ENCODE results near the gene BACH2.

DNA sequence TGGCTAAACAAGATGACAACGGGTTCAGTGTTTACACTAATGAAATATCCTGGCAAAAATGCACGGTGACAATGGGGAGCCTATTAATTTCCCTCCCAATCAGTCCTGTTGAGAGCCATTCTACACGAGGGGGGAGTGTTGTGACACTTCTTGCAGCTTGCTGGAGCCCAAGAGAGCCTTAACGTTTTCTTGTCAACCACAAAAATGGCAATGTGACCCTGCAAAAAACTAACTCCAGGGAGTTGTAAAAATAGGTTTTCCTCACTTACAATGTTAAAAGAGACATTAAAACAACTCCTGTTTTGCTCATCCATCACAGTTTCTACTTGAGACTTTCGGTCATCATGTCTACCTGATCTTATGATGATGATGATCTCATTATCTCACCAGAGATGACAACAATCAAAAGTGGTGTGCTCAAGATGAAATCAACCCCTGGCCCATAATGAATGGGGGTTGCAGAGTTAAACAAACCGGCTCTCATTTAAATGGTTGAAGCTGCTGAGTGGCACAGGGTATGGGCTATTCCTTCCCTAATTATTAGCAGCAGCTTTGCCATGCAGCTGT lies 344.5 kb downstream of the BACH2 start:
- TF ChIP-seq, protein P1, sequence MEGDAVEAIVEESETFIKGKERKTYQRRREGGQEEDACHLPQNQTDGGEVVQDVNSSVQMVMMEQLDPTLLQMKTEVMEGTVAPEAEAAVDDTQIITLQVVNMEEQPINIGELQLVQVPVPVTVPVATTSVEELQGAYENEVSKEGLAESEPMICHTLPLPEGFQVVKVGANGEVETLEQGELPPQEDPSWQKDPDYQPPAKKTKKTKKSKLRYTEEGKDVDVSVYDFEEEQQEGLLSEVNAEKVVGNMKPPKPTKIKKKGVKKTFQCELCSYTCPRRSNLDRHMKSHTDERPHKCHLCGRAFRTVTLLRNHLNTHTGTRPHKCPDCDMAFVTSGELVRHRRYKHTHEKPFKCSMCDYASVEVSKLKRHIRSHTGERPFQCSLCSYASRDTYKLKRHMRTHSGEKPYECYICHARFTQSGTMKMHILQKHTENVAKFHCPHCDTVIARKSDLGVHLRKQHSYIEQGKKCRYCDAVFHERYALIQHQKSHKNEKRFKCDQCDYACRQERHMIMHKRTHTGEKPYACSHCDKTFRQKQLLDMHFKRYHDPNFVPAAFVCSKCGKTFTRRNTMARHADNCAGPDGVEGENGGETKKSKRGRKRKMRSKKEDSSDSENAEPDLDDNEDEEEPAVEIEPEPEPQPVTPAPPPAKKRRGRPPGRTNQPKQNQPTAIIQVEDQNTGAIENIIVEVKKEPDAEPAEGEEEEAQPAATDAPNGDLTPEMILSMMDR (IDR thresholded peaks at IDR 0.05), result no peak
- TF ChIP-seq POLR2AphosphoS5 (IDR thresholded peaks at IDR 0.05), result no peak
- no peak for TF ChIP-seq POLR2A (IDR thresholded peaks at IDR 0.05)
